CD14-positive monocyte (primary cell): ENCODE data around the gene IL15. TPM values are rescaled to one million over a fixed set of nuclear protein-coding genes. Genes with fewer than 3 reads are reported as not detected.

Experiments
- DNase-seq, 3 donors: peaks; one replicate each; pipeline ENCODE4 v3.0.0-alpha.2; 2011 to 2022
- H2AFZ ChIP-seq: 2 replicates; pipeline ENCODE4 v1.6.0; 2012; ENCODE audit warnings: mild to moderate bottlenecking, low read depth, low read length, inconsistent platforms; ENCODE audit not compliant: insufficient read depth, poor library complexity, severe bottlenecking
- H3K27ac ChIP-seq, 2 donors: 1 replicate in 1 of 2; 2 replicates in 1 of 2; pipeline ENCODE4 v1.5.1; 2012 to 2013; ENCODE audit warnings: low read length in 2 of 2, control low read depth in 1 of 2, inconsistent platforms in 1 of 2, low read depth in 1 of 2, mild to moderate bottlenecking in 1 of 2
- H3K27me3 ChIP-seq, 2 donors: one replicate each; pipeline versions ENCODE4 v1.6.0 to v1.6.1; 2011 to 2013; ENCODE audit warnings: low read length in 2 of 2; ENCODE audit not compliant: control insufficient read depth in 2 of 2, insufficient read depth in 2 of 2
- H3K36me3 ChIP-seq, 2 donors: replicated peaks in 1 of 2; 1 replicate in 1 of 2; 2 replicates in 1 of 2; pipeline versions ENCODE4 v1.5.1 to v1.6.1; 2012 to 2013; ENCODE audit warnings: low read length in 2 of 2, control low read depth in 1 of 2, inconsistent platforms in 1 of 2, mild to moderate bottlenecking in 1 of 2; ENCODE audit not compliant: insufficient read depth in 2 of 2, control insufficient read depth in 1 of 2
- H3K4me1 ChIP-seq, 2 donors: 1 replicate in 1 of 2; 2 replicates in 1 of 2; pipeline versions ENCODE4 v1.5.1 to v1.6.1; 2012 to 2013; ENCODE audit warnings: low read length in 2 of 2, control low read depth in 1 of 2, inconsistent platforms in 1 of 2, mild to moderate bottlenecking in 1 of 2, moderate library complexity in 1 of 2; ENCODE audit not compliant: insufficient read depth in 2 of 2, control insufficient read depth in 1 of 2
- H3K4me2 ChIP-seq: replicated peaks from 2 replicates; pipeline ENCODE3; 2012; ENCODE audit warnings: low read length, moderate library complexity, mild to moderate bottlenecking; ENCODE audit not compliant: poor library complexity, severe bottlenecking; ENCODE audit errors: extremely low read depth
- H3K4me3 ChIP-seq, 3 experiments: fragments of 200-600 bp in 1 of 3; sonication (generic) in 1 of 3; replicated peaks in 1 of 3; 1 replicate in 2 of 3; 2 replicates in 1 of 3; pipeline ENCODE4 v1.5.1; 2011 to 2013; ENCODE audit warnings: low read length in 3 of 3, mild to moderate bottlenecking in 3 of 3, control low read depth in 2 of 3, low read depth in 2 of 3, inconsistent platforms in 1 of 3, moderate library complexity in 1 of 3
- H3K79me2 ChIP-seq: 2 replicates; pipeline ENCODE4 v1.6.0; 2012; ENCODE audit warnings: mild to moderate bottlenecking, control low read depth, inconsistent platforms, low read length, moderate library complexity; ENCODE audit not compliant: insufficient read depth
- H3K9ac ChIP-seq: 2 replicates; pipeline ENCODE4 v1.6.0; 2017; ENCODE audit warnings: low read length, mild to moderate bottlenecking; ENCODE audit not compliant: insufficient read depth, poor library complexity, severe bottlenecking
- H3K9me3 ChIP-seq, 2 donors: replicated peaks in 1 of 2; 1 replicate in 1 of 2; 2 replicates in 1 of 2; pipeline versions ENCODE4 v1.5.1 to v1.6.1; 2012 to 2013; ENCODE audit warnings: low read length in 2 of 2, control low read depth in 1 of 2; ENCODE audit not compliant: control insufficient read depth in 1 of 2, insufficient read depth in 1 of 2
- H4K20me1 ChIP-seq: 2 replicates; pipeline ENCODE4 v1.6.0; 2012; ENCODE audit warnings: mild to moderate bottlenecking, low read length, control low read depth, moderate library complexity; ENCODE audit not compliant: insufficient read depth
- H3K27ac Mint-ChIP-seq, 7 donors: one replicate each; pipeline ENCODE4 v1.8.0; 2020; ENCODE audit warnings: mild to moderate bottlenecking in 7 of 7, mixed read lengths in 7 of 7, moderate library complexity in 6 of 7, inconsistent platforms in 2 of 7
- H3K27me3 Mint-ChIP-seq, 3 donors: one replicate each; pipeline ENCODE4 v1.8.0; 2021 to 2022; ENCODE audit warnings: low read depth in 3 of 3, mild to moderate bottlenecking in 3 of 3, mixed read lengths in 3 of 3, moderate library complexity in 3 of 3, inconsistent platforms in 1 of 3
- H3K36me3 Mint-ChIP-seq, 2 donors: one replicate each; pipeline ENCODE4 v1.8.0; 2020; ENCODE audit warnings: mixed read lengths in 2 of 2, inconsistent platforms in 1 of 2, mild to moderate bottlenecking in 1 of 2
- H3K4me1 Mint-ChIP-seq: one replicate; pipeline ENCODE4 v1.8.0; 2020; ENCODE audit warnings: mild to moderate bottlenecking, mixed read lengths
- H3K4me3 Mint-ChIP-seq, 2 donors: one replicate each; pipeline ENCODE4 v1.8.0; 2020; ENCODE audit warnings: mild to moderate bottlenecking in 2 of 2, mixed read lengths in 2 of 2, moderate library complexity in 1 of 2
- H3K9me3 Mint-ChIP-seq, 7 donors: one replicate each; pipeline ENCODE4 v1.8.0; 2020 to 2022; ENCODE audit warnings: mixed read lengths in 7 of 7, mild to moderate bottlenecking in 6 of 7, moderate library complexity in 6 of 7, inconsistent platforms in 2 of 7
- WGBS: methylation state at CpG from one replicate; pipeline ENCODE4 v1.1.5; 2013; ENCODE audit warnings: missing lambda C conversion rate; ENCODE audit not compliant: insufficient coverage; 5-methylcytosine and 5-hydroxymethylcytosine counted together
- intact Hi-C, 2 donors: fragments of 100-400 bp; cut with micrococcal nuclease; formaldehyde crosslinking; loops; one replicate each; pipeline versions ENCODE4 v1.15.0 to v1.15.1; 2023
- polyA plus RNA-seq, 3 donors: library from polyadenylated mRNA; depleted of rRNA in 1 of 3; unstranded in 2 of 3; stranded (reverse) in 1 of 3; fragments of 300-500 nt in 2 of 3; fragments of >200 nt in 1 of 3; fragmentation: Illumina TruSeq in 2 of 3; gene quantifications; 1 replicate in 2 of 3; 2 replicates in 1 of 3; pipeline ENCODE4 v1.2.3, GENCODE V29; 2012 to 2021
- TF ChIP-seq, protein P1 (sequence below): fragments of 200-600 bp; IDR thresholded peaks from one replicate; pipeline ENCODE4 v1.8.0; 2022; ENCODE audit warnings: antibody characterized with exemption, mild to moderate bottlenecking

The IL15 gene
- polyA plus RNA-seq, 3 donors: 22.1 to 34.3 (median 25.7) TPM

DNA sequence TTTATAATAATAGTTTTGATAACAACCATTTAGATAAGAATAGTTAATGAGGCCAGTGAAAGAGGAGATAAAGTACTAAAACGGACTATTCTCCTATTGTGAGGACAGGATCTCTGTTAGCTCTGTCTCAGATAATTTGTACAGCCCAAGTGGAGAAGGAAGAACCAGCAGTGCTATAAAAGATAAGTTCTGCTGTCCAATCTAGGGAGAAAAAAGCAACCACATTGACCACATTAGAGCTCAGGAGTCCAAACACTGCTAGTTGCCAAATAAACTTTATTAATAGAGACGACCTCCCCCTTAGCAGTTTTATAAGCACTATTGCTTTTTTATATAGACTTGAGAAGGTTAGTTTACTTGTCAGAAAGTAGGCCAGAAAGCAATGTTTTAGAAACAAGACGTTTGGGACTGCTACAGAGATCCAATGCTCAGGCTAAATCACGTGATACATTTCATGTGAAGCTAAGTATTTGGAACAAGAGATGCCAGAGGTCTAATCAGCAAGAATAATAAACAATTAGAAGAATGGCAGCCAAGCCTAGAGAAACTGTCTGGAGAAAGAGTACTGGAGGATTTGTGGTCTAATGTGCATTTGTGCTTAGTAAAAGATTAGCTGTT is 15.9 kb downstream of the IL15 start:
- 55% methylated on average over 2 of the region's 4 CpGs for WGBS
- DNase-seq: no peak
- no peak overlapping the region for H3K27ac Mint-ChIP-seq
- peaks cover 22% of the 10 kb centered on the region for H3K4me1 Mint-ChIP-seq
- TF ChIP-seq, protein P1, sequence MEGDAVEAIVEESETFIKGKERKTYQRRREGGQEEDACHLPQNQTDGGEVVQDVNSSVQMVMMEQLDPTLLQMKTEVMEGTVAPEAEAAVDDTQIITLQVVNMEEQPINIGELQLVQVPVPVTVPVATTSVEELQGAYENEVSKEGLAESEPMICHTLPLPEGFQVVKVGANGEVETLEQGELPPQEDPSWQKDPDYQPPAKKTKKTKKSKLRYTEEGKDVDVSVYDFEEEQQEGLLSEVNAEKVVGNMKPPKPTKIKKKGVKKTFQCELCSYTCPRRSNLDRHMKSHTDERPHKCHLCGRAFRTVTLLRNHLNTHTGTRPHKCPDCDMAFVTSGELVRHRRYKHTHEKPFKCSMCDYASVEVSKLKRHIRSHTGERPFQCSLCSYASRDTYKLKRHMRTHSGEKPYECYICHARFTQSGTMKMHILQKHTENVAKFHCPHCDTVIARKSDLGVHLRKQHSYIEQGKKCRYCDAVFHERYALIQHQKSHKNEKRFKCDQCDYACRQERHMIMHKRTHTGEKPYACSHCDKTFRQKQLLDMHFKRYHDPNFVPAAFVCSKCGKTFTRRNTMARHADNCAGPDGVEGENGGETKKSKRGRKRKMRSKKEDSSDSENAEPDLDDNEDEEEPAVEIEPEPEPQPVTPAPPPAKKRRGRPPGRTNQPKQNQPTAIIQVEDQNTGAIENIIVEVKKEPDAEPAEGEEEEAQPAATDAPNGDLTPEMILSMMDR: no peak
- no peaks in the 10 kb centered on the region for H3K79me2 ChIP-seq
- no peaks in the 10 kb centered on the region for H3K36me3 Mint-ChIP-seq
- no peaks in the 10 kb centered on the region for H3K9me3 Mint-ChIP-seq
- intact Hi-C loops: no loop called here
- no peak overlapping the region for H3K9ac ChIP-seq
- H3K9me3 ChIP-seq: no peaks in the 10 kb centered on the region
- no peak overlapping the region for H3K27ac ChIP-seq
- no peak overlapping the region for H3K4me2 ChIP-seq
- no peaks in the 10 kb centered on the region for H3K36me3 ChIP-seq
- H3K4me3 ChIP-seq: no peak overlapping the region
- no peaks in the 10 kb centered on the region for H3K27me3 ChIP-seq
- no peaks in the 10 kb centered on the region for H3K27me3 Mint-ChIP-seq
- no peak overlapping the region for H2AFZ ChIP-seq
- H3K4me3 Mint-ChIP-seq: no peak overlapping the region
- H4K20me1 ChIP-seq: peaks cover 82% of the 10 kb centered on the region
- H3K4me1 ChIP-seq: peaks cover 5 to 16% of the 10 kb centered on the region in 2 donors

DNA sequence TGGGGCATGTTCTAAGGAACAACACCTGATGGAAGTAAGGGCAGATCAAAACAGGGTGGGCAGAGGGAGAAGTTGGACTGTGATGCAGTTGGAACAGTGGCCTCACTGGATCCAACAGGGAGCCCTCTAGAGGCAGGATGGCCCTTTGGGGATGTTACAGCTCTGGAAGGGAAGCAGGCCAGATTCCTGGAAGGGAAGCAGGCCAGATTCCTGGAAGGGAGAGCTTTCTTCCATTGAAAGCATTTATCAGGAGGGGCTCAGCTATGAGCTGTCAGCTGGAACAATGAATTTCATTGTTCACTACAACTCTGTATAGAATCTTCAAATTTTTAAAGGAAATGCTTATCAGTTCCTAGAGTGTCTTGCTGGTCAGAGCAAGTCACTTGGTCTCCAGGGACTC is 17.7 kb downstream of the IL15 start:
- Histone ChIP-seq H3K36me3 (no peaks in the 10 kb centered on the region), H3K27me3 (no peaks in the 10 kb centered on the region), H3K9ac (no peak overlapping the region), H3K79me2 (no peaks in the 10 kb centered on the region), H4K20me1 (peaks cover 67% of the 10 kb centered on the region), H3K4me2 (no peak overlapping the region), H2AFZ (no peak overlapping the region), H3K9me3 (no peaks in the 10 kb centered on the region), H3K4me1 (peaks cover 0 to 3% of the 10 kb centered on the region in 2 donors), H3K4me3 (no peak overlapping the region), H3K27ac (no peak overlapping the region)
- Mint-ChIP-seq H3K4me3 (no peak overlapping the region), H3K27me3 (peaks cover 0 to 1% (median 0%) of the 10 kb centered on the region in 3 donors), H3K36me3 (peaks cover 3% of the 10 kb centered on the region in 2 donors), H3K9me3 (peaks cover 0 to 2% (median 0%) of the 10 kb centered on the region in 7 donors), H3K27ac (peak overlapping the region in 1 of 7 donors; percentile 33), H3K4me1 (peaks cover 12% of the 10 kb centered on the region)
- intact Hi-C loops: no loop called here
- no peak for DNase-seq
- TF ChIP-seq, protein P1: peak; percentile 28
